HG02938 (cell line): ENCODE results near the gene SETD2.
"Not testable (repeated sequence)": the region's sequence is repeated elsewhere in the genome, so short reads cannot be mapped to it uniquely, and the experiment has no call there.

Experiments used
- ATAC-seq: cut with Tn5 transposase; IDR thresholded peaks from one replicate; pipeline ENCODE4 v1.9.1; 2021; ENCODE audit warnings: mild to moderate bottlenecking, moderate library complexity; ENCODE audit not compliant: unreplicated experiment

Gene SETD2

DNA sequence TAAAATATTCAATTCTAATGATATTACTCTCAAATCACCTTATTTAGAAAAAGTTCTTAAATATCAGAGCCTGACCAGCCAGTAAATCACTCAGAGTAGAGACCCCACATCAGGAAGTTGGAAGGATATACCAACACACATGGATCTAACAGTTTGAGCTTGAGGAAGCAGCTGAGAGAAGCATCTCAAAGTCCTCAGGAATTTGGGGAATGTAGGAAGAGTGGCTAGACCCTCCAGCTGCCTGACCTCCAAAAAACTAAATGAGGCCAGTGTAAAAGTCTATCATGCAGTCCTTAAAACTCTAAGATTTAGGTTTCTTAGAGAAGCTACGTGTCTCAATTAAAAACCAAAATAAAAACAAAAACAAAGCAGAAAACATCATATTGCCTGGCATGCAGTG is 55.4 kb downstream of the SETD2 start:
- no peak for ATAC-seq

DNA sequence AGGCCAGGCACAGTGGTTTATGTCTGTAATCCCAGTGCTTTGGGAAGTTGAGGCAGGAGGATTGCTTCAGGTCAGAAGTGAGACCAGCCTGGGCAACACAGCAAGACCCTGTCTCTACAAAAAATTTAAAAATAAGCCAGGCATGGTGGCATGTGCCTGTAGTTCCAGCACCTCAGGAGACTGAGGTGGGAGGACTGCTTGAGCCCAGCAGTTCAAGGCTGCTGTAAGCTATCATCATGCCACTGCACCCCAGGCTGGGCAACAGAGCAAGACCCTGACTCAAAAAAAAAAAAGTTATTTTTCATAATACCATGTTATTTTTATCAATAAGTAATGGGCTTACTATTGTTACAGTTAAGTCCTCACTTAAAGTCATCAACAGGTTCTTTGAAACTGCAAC is 59.7 kb downstream of the SETD2 start:
- no peak for ATAC-seq

DNA sequence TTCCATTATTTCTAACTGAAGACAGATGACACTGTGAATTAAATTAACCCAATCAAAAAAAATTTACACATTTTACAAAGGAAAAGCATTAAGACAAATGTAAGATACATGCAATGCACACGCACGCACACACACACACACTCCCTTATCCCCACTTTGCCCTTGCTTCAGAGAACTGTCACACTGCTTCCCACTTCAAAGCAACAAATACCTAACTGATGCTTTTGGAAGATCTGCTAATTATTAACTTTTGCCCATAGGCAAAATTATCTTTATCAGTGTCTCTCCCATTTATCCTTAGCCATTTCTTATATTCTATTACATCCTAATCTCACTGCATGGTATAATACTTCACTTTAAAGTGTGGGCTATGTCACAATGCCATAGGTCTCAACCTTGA is 60.3 kb downstream of the SETD2 start:
- ATAC-seq: no peak

DNA sequence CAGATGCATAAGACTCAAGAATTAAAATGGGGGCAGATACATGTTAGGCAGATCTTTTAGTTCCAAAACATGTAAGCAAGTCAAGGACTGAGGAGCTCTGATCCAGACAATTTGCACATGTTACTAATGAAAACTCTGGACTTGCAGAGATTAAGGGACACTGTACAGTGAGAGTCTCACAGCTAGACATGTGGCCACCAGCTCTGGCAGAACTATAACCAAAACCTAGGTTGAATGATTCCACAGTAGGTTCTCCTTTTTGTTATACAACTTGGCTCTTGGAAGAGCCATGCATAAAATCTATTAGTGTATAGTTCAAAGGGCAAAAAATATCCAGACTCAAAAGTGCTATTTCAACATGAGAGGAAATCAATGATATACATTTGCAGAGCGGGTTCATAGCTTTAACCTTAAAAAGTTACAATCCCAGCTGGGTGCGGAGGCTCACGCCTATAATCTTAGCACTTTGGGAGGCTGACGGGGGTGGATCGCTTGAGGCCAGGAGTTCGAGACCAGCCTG is 61.8 kb downstream of the SETD2 start:
- ATAC-seq: no peak

DNA sequence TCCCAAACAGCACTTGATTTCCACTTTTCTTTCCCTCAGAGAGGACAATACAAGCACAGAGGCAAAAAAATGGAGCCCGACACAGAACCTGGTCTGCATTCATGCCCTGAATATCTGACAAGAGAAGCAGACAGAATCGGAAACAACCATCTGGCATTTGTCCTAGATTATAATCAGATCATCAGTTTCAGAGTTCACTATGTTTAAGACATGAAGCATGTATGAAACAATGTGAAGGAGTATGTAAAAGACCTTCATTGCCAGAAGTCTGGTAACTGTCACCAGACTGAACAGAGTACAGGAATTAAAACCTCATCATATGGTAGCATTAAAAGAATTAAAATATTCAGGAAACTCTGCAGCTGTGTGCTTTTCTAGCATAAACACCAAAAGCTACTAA is 65.0 kb downstream of the SETD2 start:
- no peak for ATAC-seq

DNA sequence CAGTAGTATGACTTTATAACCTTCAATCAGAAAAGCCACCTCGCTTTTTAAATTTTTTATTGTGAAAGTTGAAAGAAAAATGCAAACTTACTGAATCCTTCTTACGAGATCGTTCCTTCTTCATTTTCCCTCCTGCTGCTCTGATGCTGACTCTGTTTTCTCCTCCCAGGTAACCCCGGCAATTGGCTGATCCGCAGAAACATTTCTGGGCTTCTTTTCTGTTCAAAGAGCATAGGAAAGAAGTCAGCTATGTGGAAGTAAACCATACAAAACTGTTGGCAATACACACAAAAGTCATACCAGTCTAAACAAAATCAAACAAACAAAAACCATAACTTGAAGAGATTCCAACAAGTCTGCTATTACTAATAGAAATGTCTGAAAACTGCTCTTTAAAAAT is 66.0 kb downstream of the SETD2 start:
- ATAC-seq: no peak

DNA sequence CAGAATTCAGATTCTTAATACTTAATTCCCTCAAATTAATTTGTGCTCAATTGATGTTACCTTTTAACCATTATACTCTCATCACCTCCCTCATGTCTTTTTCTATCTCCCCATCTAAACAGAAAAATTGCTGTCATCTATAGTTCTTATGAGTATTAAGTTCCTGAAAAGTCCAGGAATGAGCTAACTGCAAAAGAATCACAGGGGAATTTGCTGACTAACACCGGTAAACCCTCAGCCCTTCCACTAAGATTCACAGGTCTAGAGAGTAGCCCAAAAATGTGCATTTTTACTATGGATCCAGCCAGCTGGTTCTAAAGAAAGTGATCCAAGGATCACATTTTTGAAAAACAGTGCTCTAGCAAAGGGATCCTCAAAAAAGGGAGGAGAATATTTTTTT is 67.0 kb downstream of the SETD2 start:
- no peak for ATAC-seq

DNA sequence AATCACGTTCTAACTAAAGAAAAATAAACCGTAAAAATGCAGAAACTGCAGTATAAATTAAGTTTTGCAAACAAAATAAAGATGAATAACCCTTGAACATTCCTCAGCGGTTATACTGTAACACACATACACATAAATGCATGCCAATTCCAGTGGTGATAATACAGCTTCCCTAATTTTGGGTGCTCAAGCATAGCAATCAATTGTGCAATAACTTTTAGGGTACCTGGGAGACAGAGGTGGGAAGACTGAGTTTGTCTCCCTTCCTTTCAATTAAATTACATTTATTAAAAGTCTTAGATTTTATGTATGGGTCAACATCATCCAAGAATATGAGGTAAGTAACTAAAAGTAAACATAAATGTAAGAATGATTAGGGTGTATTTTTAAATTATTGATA is 71.8 kb downstream of the SETD2 start:
- ATAC-seq: no peak

DNA sequence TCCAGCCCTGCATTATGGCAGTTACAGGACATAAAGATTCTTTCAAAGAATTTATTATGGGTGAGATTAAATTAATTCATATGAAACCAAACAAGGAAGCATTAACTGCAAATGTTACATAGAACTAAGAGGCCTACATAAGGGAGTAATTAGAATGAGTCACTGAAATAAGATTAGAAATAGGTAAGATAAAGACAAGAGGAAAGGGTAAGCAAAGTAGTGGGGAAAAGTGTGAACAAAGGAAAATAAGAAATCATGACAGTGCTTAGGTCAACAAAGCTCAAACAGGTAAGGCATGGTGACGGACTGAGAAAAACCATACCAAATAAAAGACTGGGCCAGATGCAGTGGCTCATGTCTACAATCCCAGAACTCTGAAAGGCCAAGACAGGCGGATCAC is 74.3 kb downstream of the SETD2 start:
- ATAC-seq: no peak

DNA sequence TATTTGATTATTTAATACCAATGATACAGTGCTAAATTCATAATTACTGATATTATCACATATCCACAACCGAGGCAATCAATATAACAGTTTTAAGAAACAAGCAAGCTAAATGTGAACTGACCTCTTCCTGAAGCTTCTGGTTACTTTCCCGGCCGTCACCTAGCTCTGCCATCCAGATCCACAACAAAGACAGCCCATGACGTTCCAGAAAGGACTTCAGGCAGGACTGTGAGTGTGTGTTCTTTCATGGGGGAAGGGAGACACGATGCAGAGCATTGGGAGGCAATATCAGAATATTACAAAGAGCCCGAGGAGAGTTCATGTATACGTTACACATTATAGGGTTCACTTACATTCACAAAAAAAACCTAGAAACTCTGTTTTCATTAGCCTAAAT is 77.8 kb downstream of the SETD2 start:
- ATAC-seq: no peak

DNA sequence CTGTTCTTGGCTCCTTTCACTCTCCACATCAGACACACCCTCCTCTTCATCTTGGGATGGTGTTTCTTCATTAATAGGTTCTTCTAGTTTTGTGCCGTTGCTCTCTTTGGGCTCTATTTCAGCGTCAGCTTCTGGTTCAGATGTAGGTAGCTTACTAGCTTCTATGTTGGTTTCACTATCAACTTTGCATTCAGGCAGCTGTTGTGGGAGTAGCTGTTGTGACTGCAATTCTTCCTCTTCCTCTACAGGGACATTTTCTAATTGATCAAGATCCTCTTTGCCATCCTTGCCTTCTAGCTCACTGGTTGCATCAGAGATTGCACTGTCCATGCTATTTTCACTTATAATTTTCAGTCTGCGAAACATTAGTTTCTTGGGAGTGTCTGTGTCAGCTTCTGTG is 80.1 kb downstream of the SETD2 start:
- ATAC-seq: peak; percentile 61

DNA sequence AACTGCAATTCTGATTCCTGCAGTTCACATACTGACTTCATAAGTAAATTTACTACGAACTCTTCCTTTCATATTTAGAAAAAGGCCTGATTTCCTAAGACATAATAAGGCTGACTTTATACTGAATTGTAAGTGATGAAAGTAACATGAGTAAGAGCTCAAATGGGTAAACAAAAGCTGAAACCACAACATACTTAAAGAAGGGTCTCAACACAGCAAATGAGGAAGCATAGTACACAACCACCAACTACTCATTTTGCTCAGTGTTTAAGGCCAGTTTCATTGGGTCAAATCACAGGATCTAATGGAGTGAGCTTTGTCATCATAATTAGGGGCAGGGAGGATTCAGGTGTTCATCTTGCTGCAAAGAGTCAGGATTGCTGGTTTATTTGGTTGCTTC is 81.4 kb downstream of the SETD2 start:
- ATAC-seq: no peak

DNA sequence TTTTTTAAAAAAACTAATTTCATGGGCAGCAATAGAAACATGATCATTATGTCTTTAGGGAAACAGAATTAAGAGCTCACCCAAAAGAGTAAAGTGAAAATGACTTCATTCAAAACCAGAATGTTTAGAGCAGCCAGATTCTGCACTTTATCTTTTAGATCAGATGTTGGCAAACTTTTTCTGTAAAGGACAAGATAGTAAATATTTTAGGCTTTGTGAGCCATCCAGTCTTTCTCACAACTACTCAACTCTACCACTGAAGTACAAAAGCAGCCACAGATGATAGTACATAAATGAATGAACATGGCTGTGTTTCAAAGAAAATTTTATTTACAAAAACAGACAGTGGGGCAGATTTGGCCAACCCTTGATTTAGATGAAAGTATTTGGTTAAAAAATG is 84.5 kb downstream of the SETD2 start:
- ATAC-seq: no peak

DNA sequence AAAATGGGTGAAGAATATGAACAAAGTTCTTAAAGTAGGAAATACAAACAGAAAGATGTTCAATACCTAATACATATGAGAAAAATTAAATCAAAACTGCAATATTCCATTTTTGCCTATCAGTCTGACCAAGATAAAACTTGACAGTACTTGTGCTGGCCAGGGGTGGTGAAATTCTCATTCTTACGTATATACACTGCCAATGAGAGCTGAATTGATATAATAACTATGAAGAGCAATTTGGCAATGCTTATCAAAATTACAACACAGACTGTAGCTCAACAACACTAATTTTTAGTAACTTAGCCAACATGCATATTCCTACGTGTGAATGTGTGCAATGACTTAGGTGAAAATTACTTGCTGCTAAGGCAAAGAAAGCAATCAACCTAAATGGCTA is 90.2 kb downstream of the SETD2 start:
- no peak for ATAC-seq

DNA sequence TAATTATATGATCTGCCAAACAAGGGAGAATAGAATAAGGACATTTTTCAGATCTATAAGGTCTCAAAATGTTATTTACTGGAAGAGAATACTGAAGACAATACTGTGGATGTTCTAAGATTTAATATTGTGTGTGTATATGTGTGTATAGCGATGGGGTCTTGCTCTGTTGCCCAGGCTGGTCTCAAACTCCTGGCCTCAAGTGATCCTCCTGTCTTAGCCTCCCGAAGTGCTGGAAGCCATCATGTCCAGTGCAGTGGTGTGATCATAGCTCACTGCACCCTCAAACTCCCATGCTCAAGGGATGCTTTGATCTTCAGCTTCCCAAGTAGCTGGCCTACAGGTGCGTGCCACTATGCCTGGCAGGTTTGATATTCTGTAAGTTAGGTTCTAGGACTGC is 93.1 kb downstream of the SETD2 start:
- ATAC-seq: no peak

DNA sequence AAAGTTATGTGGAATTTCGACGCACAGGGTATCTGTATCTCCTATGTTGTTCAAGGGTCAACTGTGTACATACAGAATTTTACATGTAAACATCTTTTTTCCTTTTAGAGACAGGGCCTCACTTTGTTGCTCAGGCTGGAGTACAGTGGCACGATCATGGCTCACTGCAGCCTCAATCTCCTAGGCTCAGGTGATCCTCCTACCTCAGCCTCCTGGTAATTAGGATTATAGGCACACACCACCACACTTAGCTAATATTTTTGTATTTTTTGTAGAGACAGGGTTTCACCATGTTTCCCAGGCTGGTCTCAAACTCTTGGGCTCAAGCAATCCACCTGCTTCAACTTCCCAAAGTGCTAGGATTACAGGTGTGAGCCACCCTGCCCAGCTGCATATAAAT is 97.7 kb downstream of the SETD2 start:
- ATAC-seq: not testable (repeated sequence)

DNA sequence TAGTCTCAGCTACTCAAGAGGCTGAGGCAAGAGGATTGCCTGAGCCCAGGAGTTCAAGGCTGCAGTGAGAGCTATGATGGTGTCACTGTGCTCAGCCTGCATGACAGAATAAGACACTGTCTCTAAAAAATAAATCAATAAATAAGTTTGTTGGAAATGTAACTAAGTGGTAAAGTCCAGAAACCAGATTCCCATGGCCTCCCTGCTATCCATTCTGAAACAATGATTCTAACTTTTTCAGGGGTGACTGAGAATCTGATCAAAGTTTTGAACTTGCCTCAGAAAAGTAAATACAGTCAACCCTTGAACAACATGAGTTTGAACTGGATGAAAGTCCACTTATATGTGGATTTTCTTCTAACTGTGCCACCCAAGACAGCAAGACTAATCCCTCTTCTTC is 98.2 kb downstream of the SETD2 start:
- ATAC-seq: no peak

DNA sequence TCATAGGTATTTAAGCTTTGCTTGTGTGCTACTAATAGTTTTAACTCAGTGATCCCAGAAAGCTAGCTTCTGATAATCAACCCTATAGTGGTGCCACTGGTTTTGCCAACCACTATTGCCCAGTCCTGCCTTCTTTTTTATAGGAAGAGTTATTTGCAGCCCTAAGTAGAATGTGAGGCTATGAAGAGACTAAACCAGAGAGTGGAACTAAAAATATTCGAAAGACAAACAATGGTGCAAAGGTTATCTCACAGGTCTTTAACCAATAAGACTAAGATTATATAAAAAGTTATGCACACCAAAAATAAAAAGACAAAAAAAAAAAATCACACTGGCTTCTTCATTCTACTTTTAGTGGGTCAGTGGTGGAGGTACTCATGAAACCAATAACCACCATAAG is 98.9 kb downstream of the SETD2 start:
- no peak for ATAC-seq

DNA sequence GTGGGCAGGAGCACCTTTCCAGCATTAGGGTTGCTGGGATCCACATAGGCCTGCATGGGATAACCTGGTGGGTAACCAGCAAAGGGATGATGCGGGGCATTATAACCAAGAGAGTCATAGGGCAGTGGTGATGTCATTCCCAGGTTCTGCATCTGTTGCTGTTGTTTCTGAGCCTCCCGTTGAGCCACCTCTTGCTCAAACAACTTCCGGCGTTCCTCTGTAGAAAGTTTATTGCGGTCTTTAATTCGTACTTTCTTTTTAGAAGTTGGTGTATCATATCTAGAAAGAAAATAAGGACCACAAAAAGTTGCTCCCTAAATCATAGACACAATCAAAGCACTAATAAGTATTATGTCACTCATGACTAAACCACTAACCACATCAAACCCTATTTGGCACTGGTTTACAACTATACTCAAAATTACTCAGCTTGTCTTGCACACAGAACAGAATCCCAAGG is 106.7 kb downstream of the SETD2 start:
- no peak for ATAC-seq

DNA sequence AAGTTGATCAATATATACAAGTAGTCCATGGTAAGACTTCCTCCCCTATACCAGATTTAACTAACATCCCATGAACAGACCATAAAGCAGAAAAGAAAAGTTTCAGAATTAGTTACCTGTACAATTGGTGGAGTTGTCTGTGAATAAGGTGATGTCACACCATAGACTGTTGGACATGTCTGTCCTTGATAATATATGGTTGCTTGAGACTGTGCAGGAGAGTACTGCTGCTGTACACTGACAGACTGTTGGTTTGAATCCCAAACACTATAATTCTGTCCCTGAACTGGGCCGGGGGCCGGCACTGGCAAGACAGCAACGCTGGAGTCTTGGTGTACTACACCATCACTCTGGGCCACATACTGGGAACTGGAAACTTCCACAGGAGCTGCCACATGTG is 107.2 kb downstream of the SETD2 start:
- no peak for ATAC-seq

DNA sequence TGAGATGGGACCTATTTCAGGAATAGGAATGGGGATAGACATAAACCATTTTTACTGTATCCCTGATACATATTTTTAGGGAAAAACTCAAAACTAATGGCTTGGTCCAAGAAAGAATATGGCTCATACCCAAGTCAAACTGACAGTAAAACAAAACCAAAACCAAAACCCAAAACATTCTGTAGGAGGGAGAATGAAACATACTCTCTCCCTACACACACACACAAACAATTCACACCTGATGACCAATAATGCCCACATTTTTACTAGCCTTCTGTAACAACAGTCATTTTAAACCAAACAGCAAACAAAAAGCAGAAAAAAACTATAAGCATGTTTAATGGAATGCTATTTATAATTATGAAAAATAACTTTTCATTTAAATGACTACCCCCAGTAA is 109.5 kb downstream of the SETD2 start:
- no peak for ATAC-seq

DNA sequence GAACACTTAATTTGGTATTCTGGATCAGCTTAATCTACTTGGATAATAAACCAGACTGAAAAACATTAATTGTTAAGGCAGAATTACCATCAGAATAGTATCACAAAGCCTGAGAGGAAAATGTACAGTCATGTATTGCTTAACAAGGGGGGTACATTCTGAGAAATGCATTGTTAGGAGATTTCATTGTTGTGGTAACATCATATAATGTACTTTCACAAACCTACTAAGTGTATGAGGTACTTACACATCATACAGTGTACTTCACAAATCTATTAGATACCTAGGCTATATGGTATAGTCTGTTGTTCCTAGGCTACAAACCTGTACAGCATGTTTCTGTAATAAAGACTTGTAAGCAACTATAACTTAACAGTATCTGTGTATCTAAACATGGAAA is 116.2 kb downstream of the SETD2 start:
- ATAC-seq: no peak

DNA sequence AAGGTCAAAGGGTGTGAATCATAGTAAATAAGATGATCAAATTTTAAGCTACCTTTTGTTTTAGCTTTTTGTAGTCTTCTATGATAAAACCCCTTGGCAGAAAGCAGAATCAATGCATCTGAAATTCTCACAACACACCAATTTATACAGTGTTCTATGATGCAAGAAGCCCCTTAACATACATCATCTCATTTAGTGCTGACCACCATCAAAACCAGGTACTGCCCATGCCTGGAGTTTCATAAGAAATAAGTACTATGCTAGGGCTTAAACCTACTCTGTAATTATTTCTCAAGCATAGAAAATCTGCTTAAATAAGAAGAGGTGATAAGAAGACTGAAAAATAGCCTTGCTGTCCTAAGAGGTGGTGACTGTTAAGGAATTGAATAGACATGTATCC is 116.8 kb downstream of the SETD2 start:
- ATAC-seq: no peak
